Tibial nerve (tissue), 3 donors: ENCODE data around the gene CHRNA7.

Experiments used
- POLR2A ChIP-seq, 2 donors: fragments of 450-650 bp; IDR thresholded peaks; one replicate each; pipeline ENCODE4 v1.6.1; 2017; ENCODE audit warnings: antibody characterized with exemption in 2 of 2, mild to moderate bottlenecking in 2 of 2, moderate library complexity in 2 of 2
- TF ChIP-seq, protein P1 (sequence below), 5 experiments: fragments of 200-600 bp in 3 of 5; fragments of 450-650 bp in 2 of 5; sonication (generic) in 3 of 5; IDR thresholded peaks; one replicate each; pipeline ENCODE4 v1.5.1; 2016 to 2019; ENCODE audit warnings: antibody characterized with exemption in 5 of 5, mild to moderate bottlenecking in 3 of 5, moderate library complexity in 2 of 5

GRCh38 chr15:32096916-32097617 lies 66.8 kb downstream of the CHRNA7 start:
- TF ChIP-seq, protein P1, sequence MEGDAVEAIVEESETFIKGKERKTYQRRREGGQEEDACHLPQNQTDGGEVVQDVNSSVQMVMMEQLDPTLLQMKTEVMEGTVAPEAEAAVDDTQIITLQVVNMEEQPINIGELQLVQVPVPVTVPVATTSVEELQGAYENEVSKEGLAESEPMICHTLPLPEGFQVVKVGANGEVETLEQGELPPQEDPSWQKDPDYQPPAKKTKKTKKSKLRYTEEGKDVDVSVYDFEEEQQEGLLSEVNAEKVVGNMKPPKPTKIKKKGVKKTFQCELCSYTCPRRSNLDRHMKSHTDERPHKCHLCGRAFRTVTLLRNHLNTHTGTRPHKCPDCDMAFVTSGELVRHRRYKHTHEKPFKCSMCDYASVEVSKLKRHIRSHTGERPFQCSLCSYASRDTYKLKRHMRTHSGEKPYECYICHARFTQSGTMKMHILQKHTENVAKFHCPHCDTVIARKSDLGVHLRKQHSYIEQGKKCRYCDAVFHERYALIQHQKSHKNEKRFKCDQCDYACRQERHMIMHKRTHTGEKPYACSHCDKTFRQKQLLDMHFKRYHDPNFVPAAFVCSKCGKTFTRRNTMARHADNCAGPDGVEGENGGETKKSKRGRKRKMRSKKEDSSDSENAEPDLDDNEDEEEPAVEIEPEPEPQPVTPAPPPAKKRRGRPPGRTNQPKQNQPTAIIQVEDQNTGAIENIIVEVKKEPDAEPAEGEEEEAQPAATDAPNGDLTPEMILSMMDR (IDR thresholded peaks at IDR 0.05): no peak
- TF ChIP-seq POLR2A (IDR thresholded peaks at IDR 0.05): no peak
